HG03097 (cell line): ENCODE results near the gene FHL2.
"Not testable (repeated sequence)": the region's sequence is repeated elsewhere in the genome, so short reads cannot be mapped to it uniquely, and the experiment has no call there.

ENCODE experiments used
- ATAC-seq: cut with Tn5 transposase; IDR thresholded peaks from one replicate; pipeline ENCODE4 v1.9.1; 2021; ENCODE audit not compliant: unreplicated experiment, low FRiP score

The FHL2 gene

GRCh38 chr2:105424836-105425235, 26.0 kb upstream of the FHL2 start:
- not testable (repeated sequence) for ATAC-seq

DNA sequence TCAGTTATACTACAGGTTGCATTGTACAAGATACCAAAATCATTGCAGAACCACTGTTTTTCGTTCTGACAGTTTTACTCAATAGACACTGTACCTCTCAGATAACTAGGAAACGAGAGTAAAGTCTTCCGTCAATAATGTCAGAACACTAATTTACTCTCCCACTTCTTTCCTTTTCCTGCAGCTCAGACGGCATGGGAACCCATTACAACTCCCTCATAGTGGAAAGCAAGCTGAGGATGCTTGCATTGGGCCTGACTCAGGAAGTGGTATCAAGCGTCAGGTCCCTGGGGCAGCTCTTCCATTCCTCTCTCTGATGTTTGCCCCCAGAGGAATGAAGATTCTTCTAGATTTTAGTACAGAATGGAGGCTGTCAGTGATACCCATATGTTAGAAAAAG, 23.9 kb upstream of the FHL2 start:
- no peak for ATAC-seq

DNA sequence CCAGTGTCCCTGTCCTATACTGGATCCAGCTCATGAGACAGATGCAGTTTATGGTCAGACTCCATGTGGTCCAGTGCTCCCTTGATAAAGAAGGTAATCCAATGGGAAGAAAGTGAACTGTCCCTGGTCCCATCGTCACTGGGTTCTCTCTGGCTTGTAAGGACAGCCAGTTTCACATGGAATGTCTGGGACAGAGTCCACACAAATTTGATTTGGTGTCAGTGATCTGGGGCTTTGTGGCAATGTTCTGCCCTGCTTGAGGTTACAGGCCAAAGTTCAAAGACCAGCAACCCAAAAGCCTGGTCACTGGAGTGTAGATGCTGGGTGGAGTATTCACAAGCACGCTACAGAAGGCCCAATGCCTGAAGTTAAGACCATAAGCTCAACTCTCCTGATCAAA, 22.2 kb upstream of the FHL2 start:
- no peak for ATAC-seq

GRCh38 chr2:105418522-105418921, 19.7 kb upstream of the FHL2 start:
- no peak for ATAC-seq

DNA sequence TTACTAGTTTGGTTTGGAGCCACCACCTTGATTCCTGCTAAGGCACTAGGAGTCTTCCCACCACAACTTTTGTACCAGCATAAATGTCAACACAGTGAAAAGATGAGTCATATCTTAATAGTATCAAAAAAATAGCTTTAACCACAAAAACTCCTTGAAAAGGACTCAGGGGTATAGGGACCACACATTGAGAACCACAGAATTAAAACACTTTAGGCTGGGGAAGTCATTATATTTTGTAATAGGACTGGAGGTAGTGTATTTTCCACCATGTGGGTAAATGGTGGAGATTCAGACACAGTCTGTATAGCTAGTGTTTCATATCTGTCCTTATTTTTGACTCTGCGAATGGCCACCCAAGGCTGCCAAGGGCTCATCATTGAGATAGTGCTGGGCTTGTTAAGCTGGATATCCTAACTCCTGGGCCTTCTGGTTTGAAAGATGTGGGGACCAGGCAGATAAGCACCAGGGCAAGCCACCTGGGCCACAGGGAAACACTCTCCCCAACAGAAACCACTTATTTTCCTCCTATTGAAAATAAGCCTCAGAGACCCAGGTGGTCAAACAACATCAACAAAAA, 19.1 kb upstream of the FHL2 start:
- ATAC-seq = no peak

DNA sequence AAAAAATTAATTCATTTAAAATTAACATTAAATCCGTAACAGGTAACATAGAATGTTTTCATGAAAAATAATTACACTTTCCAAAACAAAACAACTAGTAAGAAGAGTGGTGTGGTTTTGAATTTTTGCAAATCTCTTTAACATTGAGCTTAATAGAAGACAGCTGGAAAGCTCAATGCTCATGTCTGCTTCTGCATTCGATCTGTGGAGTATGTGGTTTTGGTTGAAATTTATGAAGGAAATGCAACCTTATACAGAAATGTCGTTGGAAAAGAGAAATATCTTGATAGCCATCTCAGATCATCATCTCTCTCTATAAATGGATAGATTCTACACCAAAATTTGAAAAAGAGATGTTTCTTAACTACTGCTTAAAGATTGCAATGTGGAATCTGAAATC, 17.3 kb upstream of the FHL2 start:
- ATAC-seq = no peak

GRCh38 chr2:105415007-105415406, 16.2 kb upstream of the FHL2 start:
- ATAC-seq = no peak

GRCh38 chr2:105413206-105413605, 14.4 kb upstream of the FHL2 start:
- ATAC-seq = no peak

DNA sequence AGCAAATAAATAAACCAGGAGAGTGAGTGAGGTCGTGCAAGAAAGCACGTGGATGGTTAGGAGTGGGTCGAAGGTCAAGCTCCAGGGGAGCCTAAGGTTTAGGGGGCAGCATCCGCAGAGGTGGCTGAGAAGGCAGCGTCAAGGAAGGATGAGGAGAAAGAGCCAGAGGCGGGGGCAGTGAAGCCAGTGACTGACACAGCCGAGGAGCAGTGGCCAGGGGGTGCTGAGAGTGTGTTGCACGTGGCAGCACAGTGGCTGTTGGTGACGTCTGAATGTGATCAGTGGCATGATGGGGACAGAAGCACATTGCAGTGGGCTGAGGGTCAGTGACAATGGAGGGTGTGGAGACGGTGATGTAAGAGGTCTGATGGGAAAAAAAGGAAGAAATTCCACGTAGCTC, 13.7 kb upstream of the FHL2 start:
- ATAC-seq = no peak

- ATAC-seq = no peak
These were observed 13.0 kb upstream of the FHL2 start for GRCh38 chr2:105411720-105412407.

- no peak for ATAC-seq
These were observed 11.7 kb upstream of the FHL2 start for GRCh38 chr2:105410554-105410953.

GRCh38 chr2:105409717-105410116, 10.9 kb upstream of the FHL2 start:
- ATAC-seq = no peak

DNA sequence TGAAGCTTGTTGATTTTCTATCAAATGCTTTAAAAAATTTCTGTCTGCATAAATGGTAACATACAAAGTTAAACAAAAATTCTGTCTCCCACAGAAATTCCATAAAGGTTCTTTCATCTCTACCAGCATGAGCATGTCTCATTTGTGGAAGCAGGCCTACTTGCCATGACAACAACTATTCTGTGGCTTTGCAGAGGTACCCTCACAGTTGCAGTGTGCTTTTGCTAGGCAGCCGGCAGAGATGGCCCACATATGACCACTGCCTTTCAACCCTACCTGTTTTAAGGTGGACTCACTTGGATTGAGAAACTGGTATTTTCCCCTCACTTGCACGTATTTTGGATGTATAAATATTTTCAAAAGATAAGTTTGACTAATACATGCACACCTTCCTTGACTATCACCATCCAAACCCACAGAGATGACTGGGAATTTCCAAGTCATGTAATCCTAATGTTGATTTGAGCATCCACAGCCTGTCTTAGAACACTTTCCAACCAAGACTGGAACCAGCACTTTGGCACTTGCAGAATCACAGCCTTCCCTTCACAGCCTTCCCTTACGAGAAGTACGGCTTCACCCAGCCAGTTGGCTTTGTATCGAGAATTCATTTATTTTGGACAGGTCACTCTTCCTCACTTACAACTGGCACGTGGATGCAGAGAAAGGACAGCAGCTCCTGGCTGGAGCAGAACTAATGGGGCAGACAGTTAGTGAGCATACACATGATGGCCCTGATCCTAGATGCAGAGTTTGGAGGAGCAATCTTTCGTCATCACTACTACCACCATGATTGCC, 9.3 kb upstream of the FHL2 start:
- ATAC-seq = no peak

DNA sequence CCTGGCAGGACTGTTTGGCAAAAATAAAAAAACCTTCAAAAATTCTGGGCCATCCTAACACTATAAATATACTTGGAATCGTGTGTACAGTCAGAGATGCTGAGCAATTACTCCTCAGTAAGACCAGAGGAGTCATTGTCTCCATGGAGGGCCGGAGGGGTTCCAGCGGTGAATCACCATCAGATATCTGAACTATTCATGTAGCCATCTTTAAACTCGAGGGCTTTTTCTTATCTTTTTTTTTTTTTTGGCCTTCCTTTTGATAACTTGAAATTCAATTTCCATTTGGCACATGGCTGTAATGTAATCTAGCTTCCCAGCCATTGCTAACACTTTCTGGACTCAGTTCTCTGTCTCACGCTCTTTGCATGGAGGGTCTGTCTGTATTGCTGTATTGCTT, 7.4 kb upstream of the FHL2 start:
- no peak for ATAC-seq

DNA sequence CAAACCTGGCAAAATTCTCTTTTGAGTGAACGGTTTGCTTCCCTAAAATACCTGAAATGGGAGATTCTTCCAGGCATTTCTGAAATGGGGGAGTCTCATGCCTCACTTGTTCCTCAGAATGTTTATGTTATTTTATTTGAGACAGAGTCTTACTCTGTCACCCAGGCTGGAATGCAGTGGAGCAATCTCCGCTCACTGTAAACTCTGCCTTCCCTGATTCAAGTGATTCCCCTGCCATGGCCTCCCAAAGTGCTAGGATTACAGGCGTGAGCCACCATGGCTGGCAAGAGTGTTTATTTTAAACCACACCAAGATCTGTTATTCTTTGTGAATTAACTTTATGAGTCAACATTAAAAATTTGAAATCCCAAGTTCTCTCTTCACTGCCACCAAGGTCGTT, 6.4 kb upstream of the FHL2 start:
- no peak for ATAC-seq

- no peak for ATAC-seq
These were observed 5.9 kb upstream of the FHL2 start for GRCh38 chr2:105404736-105405135.

GRCh38 chr2:105403783-105404698, 5.2 kb upstream of the FHL2 start:
- ATAC-seq = no peak

DNA sequence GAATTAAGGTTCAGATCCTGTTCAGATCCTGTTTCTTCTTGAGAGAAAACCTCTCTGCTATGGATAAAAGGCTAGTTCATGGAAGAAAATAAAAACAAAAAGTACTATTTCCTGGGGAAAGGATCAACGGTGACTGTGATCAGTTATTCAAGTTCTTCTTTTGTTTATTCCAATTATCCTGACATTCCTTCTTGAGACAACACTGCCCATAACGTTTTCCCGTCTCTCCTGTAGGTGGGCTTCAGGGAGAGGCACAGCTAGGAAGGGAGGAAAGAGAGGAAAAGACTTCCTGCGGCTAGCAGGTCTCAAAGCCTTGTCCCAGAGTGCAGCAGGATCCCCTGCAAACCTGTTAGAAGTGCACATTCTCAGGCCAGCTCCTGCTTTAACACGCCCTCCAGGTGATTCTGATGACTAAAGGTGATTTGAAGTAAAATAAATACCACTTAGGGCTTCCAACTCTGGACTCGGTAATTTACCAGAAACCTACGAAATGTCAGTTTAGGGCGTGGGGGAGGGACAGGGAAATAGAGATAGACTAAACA, 4.5 kb upstream of the FHL2 start:
- ATAC-seq = no peak

DNA sequence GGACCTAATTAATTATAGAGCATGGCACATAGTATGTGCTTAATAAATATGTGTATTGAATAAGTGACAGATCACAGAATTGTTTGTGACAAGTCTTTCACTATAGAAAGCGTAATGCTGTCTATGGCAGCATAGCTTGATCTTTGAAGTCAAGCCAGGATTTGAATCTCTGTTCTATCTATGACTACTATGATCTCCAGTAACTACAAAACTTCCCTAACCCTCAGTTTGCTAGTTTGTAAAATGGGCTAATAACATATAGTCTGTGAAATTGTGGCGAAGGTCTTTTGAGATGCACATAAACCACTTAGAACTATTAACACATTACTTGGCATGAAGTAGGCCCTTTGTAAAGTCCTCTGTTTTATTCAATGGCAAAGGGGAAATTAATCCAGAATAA, 4.0 kb upstream of the FHL2 start:
- no peak for ATAC-seq

- ATAC-seq = no peak
These were observed 3.0 kb upstream of the FHL2 start for GRCh38 chr2:105401867-105402266.

DNA sequence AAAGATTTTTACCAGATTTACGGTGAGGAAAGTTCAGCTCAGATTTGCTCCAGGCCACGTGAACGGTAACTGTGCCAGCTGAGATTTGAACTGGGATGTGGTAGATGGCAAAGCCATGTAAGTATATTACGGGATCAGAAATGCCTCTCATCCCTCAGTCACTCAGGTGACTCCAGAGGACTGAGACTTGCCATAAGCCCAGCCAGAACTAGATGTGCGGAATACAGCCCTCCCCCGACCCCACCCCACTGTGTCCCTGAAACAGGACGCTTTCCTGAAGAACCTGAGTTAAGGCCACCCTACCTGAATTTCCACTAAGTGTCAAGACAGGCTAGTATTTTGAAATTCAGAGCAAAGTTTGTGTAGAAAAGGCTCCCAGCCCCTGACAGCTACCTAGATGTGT, 1.3 kb upstream of the FHL2 start:
- no peak for ATAC-seq
